ENCODE data around the gene C11orf54.

DNA sequence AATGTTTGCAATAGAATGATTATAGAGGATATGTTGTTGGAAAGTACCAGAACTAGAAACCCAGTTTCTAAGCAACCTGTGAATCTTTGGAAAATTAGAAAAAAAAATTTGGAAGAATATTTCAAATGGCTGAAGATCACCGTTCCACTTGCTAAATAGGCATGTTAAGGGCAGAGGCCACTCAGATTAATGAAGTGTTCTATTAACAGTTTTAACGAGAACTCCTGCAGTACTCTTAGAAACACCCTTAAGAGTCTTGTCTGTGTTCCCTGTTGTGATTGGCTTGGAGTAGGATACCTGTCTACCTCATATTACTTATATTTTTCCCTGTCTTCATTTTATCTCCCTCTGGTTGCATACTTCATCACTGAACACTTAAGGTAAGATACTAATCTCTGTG is 4.6 kb downstream of the C11orf54 start:
- no peak for TF ChIP-seq POLR2A (IDR thresholded peaks at IDR 0.05)
- no peak for TF ChIP-seq CTCF (IDR thresholded peaks at IDR 0.05)
- TF ChIP-seq POLR2AphosphoS5 (IDR thresholded peaks at IDR 0.05), result no peak

All from prostate gland (tissue), 2 donors.